Vagina (tissue), 2 donors: ENCODE results near the gene EFCAB6. TPM values are rescaled to one million over a fixed set of nuclear protein-coding genes. Genes with fewer than 3 reads are reported as not detected.

Experiments
- DNase-seq, 2 donors: peaks; one replicate each; pipeline ENCODE4 v3.0.0-alpha.2; 2017; ENCODE audit errors: extremely low spot score in 2 of 2
- H3K27ac ChIP-seq: fragments of 200-600 bp; sonication (generic); one replicate; pipeline ENCODE4 v1.5.1; 2019
- H3K27me3 ChIP-seq: fragments of 200-600 bp; sonication (generic); one replicate; pipeline ENCODE4 v1.5.1; 2019
- H3K36me3 ChIP-seq, 2 donors: fragments of 200-600 bp; sonication (generic); one replicate each; pipeline ENCODE4 v1.5.1; 2017 to 2019
- H3K4me1 ChIP-seq: fragments of 200-600 bp; sonication (generic); one replicate; pipeline ENCODE4 v1.5.1; 2019
- H3K4me3 ChIP-seq, 2 donors: fragments of 200-600 bp; sonication (generic); 1 replicate in 1 of 2; 2 replicates in 1 of 2; pipeline ENCODE4 v1.5.1; 2016 to 2019
- H3K9me3 ChIP-seq: fragments of 200-600 bp; sonication (generic); one replicate; pipeline ENCODE4 v1.5.1; 2019
- CTCF ChIP-seq, 3 experiments: fragments of 450-650 bp in 2 of 3; fragments of 200-600 bp in 1 of 3; sonication (generic) in 1 of 3; IDR thresholded peaks; one replicate each; pipeline ENCODE4 v1.5.1; 2017 to 2019; ENCODE audit warnings: antibody characterized with exemption in 3 of 3, mild to moderate bottlenecking in 2 of 3, moderate library complexity in 2 of 3
- POLR2A ChIP-seq, 2 donors: fragments of 450-650 bp; IDR thresholded peaks; one replicate each; pipeline ENCODE4 v1.6.1; 2017; ENCODE audit warnings: antibody characterized with exemption in 2 of 2, mild to moderate bottlenecking in 2 of 2, moderate library complexity in 2 of 2
- POLR2AphosphoS5 ChIP-seq, 2 donors: sonication (generic); formaldehyde crosslinking; IDR thresholded peaks; one replicate each; pipeline ENCODE4 v1.9.0; 2017; ENCODE audit warnings: antibody characterized with exemption in 2 of 2, mild to moderate bottlenecking in 2 of 2, low read depth in 1 of 2; ENCODE audit not compliant: insufficient read depth in 1 of 2
- intact Hi-C: fragments of 100-400 bp; cut with DNase I; formaldehyde crosslinking; loops from one replicate; pipeline ENCODE4 v1.15.1; 2023
- total RNA-seq: library from RNA; depleted of rRNA; stranded (reverse); fragments of >200 nt; gene quantifications from one replicate; pipeline ENCODE4 v1.2.3, GENCODE V29; 2016

EFCAB6 gene
- total RNA-seq, 1 donor from 2014 or later, result 1.7 TPM

- DNase-seq, result no peak
- intact Hi-C loops, result no loop called here
- no peak overlapping the region for H3K4me3 ChIP-seq
- H3K9me3 ChIP-seq, result no peaks in the 10 kb centered on the region
- H3K4me1 ChIP-seq, result no peaks in the 10 kb centered on the region
- H3K27me3 ChIP-seq, result no peaks in the 10 kb centered on the region
- TF ChIP-seq CTCF (IDR thresholded peaks at IDR 0.05) (no peak), POLR2A (IDR thresholded peaks at IDR 0.05) (no peak), POLR2AphosphoS5 (IDR thresholded peaks at IDR 0.05; ENCODE audit: insufficient read depth in 1 of 2, low read depth in 1 of 2) (no peak)
- H3K27ac ChIP-seq, result no peak overlapping the region
- H3K36me3 ChIP-seq, result no peaks in the 10 kb centered on the region
Measured at GRCh38 chr22:43854121-43854785, 42.1 kb upstream of the EFCAB6 start.

- no peak for DNase-seq
- no peaks in the 10 kb centered on the region for H3K27me3 ChIP-seq
- TF ChIP-seq POLR2AphosphoS5 (IDR thresholded peaks at IDR 0.05; ENCODE audit: insufficient read depth in 1 of 2, low read depth in 1 of 2) (no peak), POLR2A (IDR thresholded peaks at IDR 0.05) (no peak), CTCF (IDR thresholded peaks at IDR 0.05) (no peak)
- H3K4me1 ChIP-seq, result no peaks in the 10 kb centered on the region
- intact Hi-C loops, result no loop called here
- no peaks in the 10 kb centered on the region for H3K36me3 ChIP-seq
- H3K9me3 ChIP-seq, result no peaks in the 10 kb centered on the region
- no peak overlapping the region for H3K4me3 ChIP-seq
- H3K27ac ChIP-seq, result no peak overlapping the region
Measured at GRCh38 chr22:43853328-43853931, 41.3 kb upstream of the EFCAB6 start.

GRCh38 chr22:43852573-43853327 lies 40.6 kb upstream of the EFCAB6 start:
- DNase-seq, result no peak
- Histone ChIP-seq H3K36me3 (no peaks in the 10 kb centered on the region), H3K27me3 (no peaks in the 10 kb centered on the region), H3K4me3 (no peak overlapping the region), H3K27ac (no peak overlapping the region), H3K4me1 (no peaks in the 10 kb centered on the region), H3K9me3 (no peaks in the 10 kb centered on the region)
- no peak for TF ChIP-seq POLR2AphosphoS5 (IDR thresholded peaks at IDR 0.05; ENCODE audit: insufficient read depth in 1 of 2, low read depth in 1 of 2)
- no peak for TF ChIP-seq CTCF (IDR thresholded peaks at IDR 0.05)
- no peak for TF ChIP-seq POLR2A (IDR thresholded peaks at IDR 0.05)
- intact Hi-C loops, result no loop called here

- no peak for DNase-seq
- TF ChIP-seq CTCF (IDR thresholded peaks at IDR 0.05) (no peak), POLR2A (IDR thresholded peaks at IDR 0.05) (no peak), POLR2AphosphoS5 (IDR thresholded peaks at IDR 0.05; ENCODE audit: insufficient read depth in 1 of 2, low read depth in 1 of 2) (no peak)
- no peak overlapping the region for H3K4me3 ChIP-seq
- no peak overlapping the region for H3K27ac ChIP-seq
- H3K36me3 ChIP-seq, result no peaks in the 10 kb centered on the region
- H3K27me3 ChIP-seq, result no peaks in the 10 kb centered on the region
- intact Hi-C loops, result no loop called here
- no peaks in the 10 kb centered on the region for H3K4me1 ChIP-seq
- H3K9me3 ChIP-seq, result no peaks in the 10 kb centered on the region
Measured at GRCh38 chr22:43851979-43852307, 39.8 kb upstream of the EFCAB6 start.
